H9 (cell line): ENCODE results near the gene CKS2. TPM values are rescaled to one million over a fixed set of nuclear protein-coding genes. Genes with fewer than 3 reads are reported as not detected.

Source experiments
- DNase-seq: peaks from one replicate; pipeline ENCODE4 v3.0.0-alpha.2; 2017
- H2AFZ ChIP-seq: one replicate; pipeline ENCODE4 v1.6.1; 2013; ENCODE audit warnings: mild to moderate bottlenecking, low read length, control low read depth, moderate library complexity
- H2AK5ac ChIP-seq: 2 replicates; pipeline ENCODE4 v1.6.1; 2013; ENCODE audit warnings: low read length, control low read depth, mixed read lengths; ENCODE audit not compliant: insufficient read length
- H2BK120ac ChIP-seq: one replicate; pipeline ENCODE4 v1.6.1; 2013; ENCODE audit warnings: low read depth, mild to moderate bottlenecking, low read length, control low read depth, inconsistent platforms; ENCODE audit not compliant: poor library complexity, severe bottlenecking
- H2BK12ac ChIP-seq: 2 replicates; pipeline ENCODE4 v1.6.1; 2013; ENCODE audit warnings: low read length, control low read depth, mixed read lengths, low read depth; ENCODE audit not compliant: insufficient read length
- H2BK15ac ChIP-seq: 2 replicates; pipeline ENCODE4 v1.6.1; 2013; ENCODE audit warnings: low read depth, low read length, control low read depth
- H2BK20ac ChIP-seq: one replicate; pipeline ENCODE4 v1.6.1; 2013; ENCODE audit warnings: low read depth, mild to moderate bottlenecking, low read length, control low read depth, inconsistent platforms; ENCODE audit not compliant: poor library complexity, severe bottlenecking
- H2BK5ac ChIP-seq: 2 replicates; pipeline ENCODE4 v1.6.1; 2013; ENCODE audit warnings: low read length, control low read depth, mixed read lengths; ENCODE audit not compliant: insufficient read length
- H3K14ac ChIP-seq: 2 replicates; pipeline ENCODE4 v1.6.1; 2013; ENCODE audit warnings: low read length, control low read depth; ENCODE audit not compliant: insufficient read depth
- H3K18ac ChIP-seq: 2 replicates; pipeline ENCODE4 v1.6.1; 2013; ENCODE audit warnings: low read depth, mild to moderate bottlenecking, mixed read lengths, low read length, control low read depth; ENCODE audit not compliant: insufficient read length
- H3K23ac ChIP-seq: 2 replicates; pipeline ENCODE4 v1.6.1; 2013; ENCODE audit warnings: low read length, control low read depth, mixed read lengths, low read depth; ENCODE audit not compliant: insufficient read length
- H3K23me2 ChIP-seq: 2 replicates; pipeline ENCODE4 v1.6.1; 2013; ENCODE audit warnings: low read depth, mild to moderate bottlenecking, mixed read lengths, low read length, control low read depth; ENCODE audit not compliant: insufficient read length, poor library complexity, severe bottlenecking
- H3K27ac ChIP-seq: 2 replicates; pipeline ENCODE4 v1.5.1; 2013; ENCODE audit warnings: low read length, control low read depth, mixed read lengths, low read depth; ENCODE audit not compliant: insufficient read length
- H3K27me3 ChIP-seq: 2 replicates; pipeline ENCODE4 v1.6.1; 2013; ENCODE audit warnings: low read length, control low read depth, inconsistent platforms; ENCODE audit not compliant: insufficient read depth
- H3K4ac ChIP-seq: 2 replicates; pipeline ENCODE4 v1.6.1; 2013; ENCODE audit warnings: low read depth, mild to moderate bottlenecking, control low read depth, inconsistent platforms, low read length, moderate library complexity
- H3K4me1 ChIP-seq: 2 replicates; pipeline ENCODE4 v1.6.1; 2013; ENCODE audit warnings: low read length, control low read depth, inconsistent platforms; ENCODE audit not compliant: insufficient read depth
- H3K4me2 ChIP-seq: 2 replicates; pipeline ENCODE4 v1.6.1; 2013; ENCODE audit warnings: low read length, control low read depth, mixed read lengths; ENCODE audit not compliant: insufficient read length, insufficient read depth
- H3K56ac ChIP-seq: 2 replicates; pipeline ENCODE4 v1.6.1; 2013; ENCODE audit warnings: low read depth, mild to moderate bottlenecking, mixed read lengths, low read length, control low read depth; ENCODE audit not compliant: insufficient read length
- H3K79me1 ChIP-seq: 2 replicates; pipeline ENCODE4 v1.6.1; 2013; ENCODE audit warnings: low read depth, mild to moderate bottlenecking, moderate library complexity, low read length, control low read depth, inconsistent platforms; ENCODE audit not compliant: insufficient read depth, poor library complexity, severe bottlenecking
- H3K79me2 ChIP-seq: 2 replicates; pipeline ENCODE4 v1.6.1; 2013; ENCODE audit warnings: low read length, control low read depth, inconsistent platforms; ENCODE audit not compliant: insufficient read depth
- H3K9ac ChIP-seq: 2 replicates; pipeline ENCODE4 v1.6.1; 2013; ENCODE audit warnings: low read length, control low read depth, mixed read lengths; ENCODE audit not compliant: insufficient read length; ENCODE audit errors: extremely low read depth
- H3K9me3 ChIP-seq: one replicate; pipeline ENCODE4 v1.6.1; 2013; ENCODE audit warnings: low read depth, low read length, inconsistent platforms; ENCODE audit not compliant: control insufficient read depth
- H3T11ph ChIP-seq: one replicate; pipeline ENCODE4 v1.6.1; 2013; ENCODE audit warnings: mild to moderate bottlenecking, low read length, control low read depth, inconsistent platforms
- H4K20me1 ChIP-seq: one replicate; pipeline ENCODE4 v1.6.1; 2013; ENCODE audit not compliant: control insufficient read depth, insufficient read length, insufficient read depth
- H4K5ac ChIP-seq: 2 replicates; pipeline ENCODE4 v1.6.1; 2013; ENCODE audit warnings: low read depth, mild to moderate bottlenecking, mixed read lengths, low read length, control low read depth; ENCODE audit not compliant: insufficient read length
- H4K8ac ChIP-seq: replicated peaks from 2 replicates; pipeline ENCODE4 v1.6.1; 2013; ENCODE audit warnings: low read length, control low read depth, mixed read lengths, low read depth; ENCODE audit not compliant: insufficient read length
- H4K91ac ChIP-seq: 2 replicates; pipeline ENCODE4 v1.6.1; 2013; ENCODE audit warnings: low read depth, mild to moderate bottlenecking, moderate library complexity, mixed read lengths, low read length, control low read depth; ENCODE audit not compliant: insufficient read length
- H3K27ac Mint-ChIP-seq, 3 experiments: 2 replicates in 2 of 3; 3 replicates in 1 of 3; pipeline ENCODE4 v1.8.0; 2020 to 2021; ENCODE audit warnings: mixed read lengths in 3 of 3, mild to moderate bottlenecking in 1 of 3, moderate library complexity in 1 of 3
- H3K27me3 Mint-ChIP-seq: 2 replicates; pipeline ENCODE4 v1.8.0; 2021; ENCODE audit warnings: low read depth, mild to moderate bottlenecking, moderate library complexity, mixed read lengths
- H3K36me3 Mint-ChIP-seq, 3 experiments: 2 replicates in 2 of 3; 3 replicates in 1 of 3; pipeline ENCODE4 v1.8.0; 2020 to 2021; ENCODE audit warnings: low read depth in 3 of 3, mixed read lengths in 3 of 3; ENCODE audit not compliant: insufficient read depth in 1 of 3
- H3K4me1 Mint-ChIP-seq, 2 experiments: 2 replicates each; pipeline ENCODE4 v1.8.0; 2020; ENCODE audit warnings: mixed read lengths in 2 of 2
- H3K4me3 Mint-ChIP-seq, 2 experiments: 2 replicates in 1 of 2; 3 replicates in 1 of 2; pipeline ENCODE4 v1.8.0; 2020 to 2021; ENCODE audit warnings: mild to moderate bottlenecking in 2 of 2, mixed read lengths in 2 of 2, moderate library complexity in 1 of 2
- H3K9me3 Mint-ChIP-seq, 2 experiments: 2 replicates in 1 of 2; 3 replicates in 1 of 2; pipeline ENCODE4 v1.8.0; 2020; ENCODE audit warnings: mild to moderate bottlenecking in 2 of 2, mixed read lengths in 2 of 2, moderate library complexity in 1 of 2
- CTCF ChIP-seq: fragments of 200-600 bp; sonication (generic); conservative IDR thresholded peaks from 3 replicates; pipeline ENCODE4 v1.8.0; 2021; ENCODE audit warnings: antibody characterized with exemption, mild to moderate bottlenecking
- total RNA-seq: library from RNA; stranded (reverse); gene quantifications from 2 replicates; pipeline ENCODE4 v1.2.1, GENCODE V29; 2021

The CKS2 gene
- total RNA-seq, 1 experiment from 2014 or later = 211 TPM

GRCh38 chr9:89329917-89330316 lies 18.9 kb downstream of the CKS2 start:
- Histone ChIP-seq H3K27me3 (no peaks in the 10 kb centered on the region), H4K8ac (no peak overlapping the region), H3K79me1 (peaks cover 2% of the 10 kb centered on the region), H3K79me2 (no peaks in the 10 kb centered on the region), H2BK20ac (no peak overlapping the region), H3K23me2 (no peaks in the 10 kb centered on the region), H3K23ac (no peak overlapping the region), H3K4ac (no peak overlapping the region), H3K9ac (no peak overlapping the region), H4K91ac (no peak overlapping the region), H3K56ac (no peak overlapping the region), H3K9me3 (no peaks in the 10 kb centered on the region), H2BK120ac (no peak overlapping the region), H3K18ac (no peak overlapping the region), H2AK5ac (no peak overlapping the region), H2BK15ac (no peak overlapping the region), H2BK5ac (no peak overlapping the region), H3K14ac (no peak overlapping the region), H4K5ac (no peak overlapping the region), H2BK12ac (no peak overlapping the region), H3K4me1 (no peaks in the 10 kb centered on the region), H2AFZ (no peak overlapping the region), H3K27ac (no peak overlapping the region), H3T11ph (no peak overlapping the region), H3K4me2 (no peak overlapping the region), H4K20me1 (no peaks in the 10 kb centered on the region)
- no peaks in the 10 kb centered on the region for H3K9me3 Mint-ChIP-seq
- H3K27me3 Mint-ChIP-seq = no peaks in the 10 kb centered on the region
- no peak for TF ChIP-seq CTCF
- no peak for DNase-seq
- H3K4me3 Mint-ChIP-seq = no peak overlapping the region
- no peaks in the 10 kb centered on the region for H3K4me1 Mint-ChIP-seq
- no peak overlapping the region for H3K27ac Mint-ChIP-seq
- peaks cover 35 to 84% (median 70%) of the 10 kb centered on the region in 3 experiments; a peak in 6 of 7 replicates for H3K36me3 Mint-ChIP-seq
